Activated T-cell treated with anti-CD3 and anti-CD28 coated beads, Interleukin-2, amount 50 U/mL, for 4 hours (primary cell): ENCODE results near the gene CSNK1A1L. TPM values are rescaled to one million over a fixed set of nuclear protein-coding genes. Genes with fewer than 3 reads are reported as not detected.

Source experiments
- ATAC-seq, 2 donors: fragments of 200-7000 bp; cut with Tn5 transposase; one replicate each; pipeline ENCODE4 v1.10.0; 2021
- DNase-seq: peaks from one replicate; pipeline ENCODE4 v3.0.0-alpha.2; 2020
- H3K27me3 Mint-ChIP-seq: one replicate; pipeline ENCODE4 v1.8.0; 2021; ENCODE audit warnings: low read depth, mixed read lengths
- H3K36me3 Mint-ChIP-seq: one replicate; pipeline ENCODE4 v1.8.0; 2022; ENCODE audit warnings: mixed read lengths; ENCODE audit not compliant: insufficient read depth
- H3K4me1 Mint-ChIP-seq: one replicate; pipeline ENCODE4 v1.8.0; 2021; ENCODE audit warnings: low read depth, mixed read lengths
- H3K4me3 Mint-ChIP-seq: one replicate; pipeline ENCODE4 v1.8.0; 2021; ENCODE audit warnings: mild to moderate bottlenecking, moderate library complexity, mixed read lengths
- H3K9me3 Mint-ChIP-seq: one replicate; pipeline ENCODE4 v1.8.0; 2021; ENCODE audit warnings: mixed read lengths
- total RNA-seq, 3 donors: library from RNA; stranded (reverse); gene quantifications; one replicate each; pipeline ENCODE4 v1.2.1, GENCODE V29; 2021

The CSNK1A1L gene
- total RNA-seq, result not detected

GRCh38 chr13:37105251-37105714 is at the start of gene CSNK1A1L:
CSNK1A1L (minus strand) TSS chr13:37105664; CDS start chr13:37105256, 408 bp downstream.
- no peaks in the 10 kb centered on the region for H3K36me3 Mint-ChIP-seq
- H3K4me1 Mint-ChIP-seq, result no peaks in the 10 kb centered on the region
- peaks cover 16% of the 10 kb centered on the region for H3K27me3 Mint-ChIP-seq
- no peak for DNase-seq
- H3K4me3 Mint-ChIP-seq, result no peak within 1 kb of the TSS
- no peaks in the 10 kb centered on the region for H3K9me3 Mint-ChIP-seq
- ATAC-seq, result no peak

- DNase-seq (no peak), ATAC-seq (no peak)
- H3K4me3 Mint-ChIP-seq, result no peak overlapping the region
- H3K27me3 Mint-ChIP-seq, result no peaks in the 10 kb centered on the region
- H3K4me1 Mint-ChIP-seq, result no peaks in the 10 kb centered on the region
- no peaks in the 10 kb centered on the region for H3K9me3 Mint-ChIP-seq
- no peaks in the 10 kb centered on the region for H3K36me3 Mint-ChIP-seq
Observed at GRCh38 chr13:37149380-37149779, 43.9 kb upstream of the CSNK1A1L start.

GRCh38 chr13:37148501-37148900 is 43.0 kb upstream of the CSNK1A1L start:
- no peaks in the 10 kb centered on the region for H3K9me3 Mint-ChIP-seq
- H3K4me3 Mint-ChIP-seq, result no peak overlapping the region
- H3K4me1 Mint-ChIP-seq, result no peaks in the 10 kb centered on the region
- DNase-seq, result no peak
- no peaks in the 10 kb centered on the region for H3K27me3 Mint-ChIP-seq
- no peak for ATAC-seq
- H3K36me3 Mint-ChIP-seq, result no peaks in the 10 kb centered on the region

- Mint-ChIP-seq H3K36me3 (no peaks in the 10 kb centered on the region), H3K4me3 (no peak overlapping the region), H3K9me3 (no peaks in the 10 kb centered on the region), H3K27me3 (no peaks in the 10 kb centered on the region), H3K4me1 (no peaks in the 10 kb centered on the region)
- DNase-seq (no peak), ATAC-seq (no peak)
Observed at GRCh38 chr13:37144661-37145060, 39.2 kb upstream of the CSNK1A1L start.

- no peaks in the 10 kb centered on the region for H3K27me3 Mint-ChIP-seq
- no peaks in the 10 kb centered on the region for H3K4me1 Mint-ChIP-seq
- H3K36me3 Mint-ChIP-seq, result no peaks in the 10 kb centered on the region
- H3K9me3 Mint-ChIP-seq, result no peaks in the 10 kb centered on the region
- ATAC-seq, result no peak
- DNase-seq, result no peak
- H3K4me3 Mint-ChIP-seq, result no peak overlapping the region
Observed at GRCh38 chr13:37143911-37144310, 38.4 kb upstream of the CSNK1A1L start.

GRCh38 chr13:37142877-37143276 is 37.4 kb upstream of the CSNK1A1L start:
- no peaks in the 10 kb centered on the region for H3K36me3 Mint-ChIP-seq
- ATAC-seq, result no peak
- H3K9me3 Mint-ChIP-seq, result no peaks in the 10 kb centered on the region
- H3K27me3 Mint-ChIP-seq, result no peaks in the 10 kb centered on the region
- H3K4me3 Mint-ChIP-seq, result no peak overlapping the region
- no peaks in the 10 kb centered on the region for H3K4me1 Mint-ChIP-seq
- no peak for DNase-seq

GRCh38 chr13:37141011-37141410 is 35.5 kb upstream of the CSNK1A1L start:
- Mint-ChIP-seq H3K4me3 (no peak overlapping the region), H3K36me3 (no peaks in the 10 kb centered on the region), H3K27me3 (no peaks in the 10 kb centered on the region), H3K9me3 (no peaks in the 10 kb centered on the region), H3K4me1 (no peaks in the 10 kb centered on the region)
- no peak for ATAC-seq
- DNase-seq, result no peak

GRCh38 chr13:37139356-37139755 is 33.9 kb upstream of the CSNK1A1L start:
- DNase-seq, result no peak
- Mint-ChIP-seq H3K9me3 (no peaks in the 10 kb centered on the region), H3K4me3 (no peak overlapping the region), H3K36me3 (no peaks in the 10 kb centered on the region), H3K27me3 (no peaks in the 10 kb centered on the region), H3K4me1 (no peaks in the 10 kb centered on the region)
- ATAC-seq, result no peak

GRCh38 chr13:37138926-37139325 is 33.5 kb upstream of the CSNK1A1L start:
- ATAC-seq (no peak), DNase-seq (no peak)
- Mint-ChIP-seq H3K4me3 (no peak overlapping the region), H3K27me3 (no peaks in the 10 kb centered on the region), H3K4me1 (no peaks in the 10 kb centered on the region), H3K9me3 (no peaks in the 10 kb centered on the region), H3K36me3 (no peaks in the 10 kb centered on the region)

GRCh38 chr13:37138169-37138568 is 32.7 kb upstream of the CSNK1A1L start:
- DNase-seq (no peak), ATAC-seq (no peak)
- Mint-ChIP-seq H3K27me3 (no peaks in the 10 kb centered on the region), H3K36me3 (no peaks in the 10 kb centered on the region), H3K4me3 (no peak overlapping the region), H3K4me1 (no peaks in the 10 kb centered on the region), H3K9me3 (no peaks in the 10 kb centered on the region)

- Mint-ChIP-seq H3K27me3 (no peaks in the 10 kb centered on the region), H3K4me1 (no peaks in the 10 kb centered on the region), H3K36me3 (no peaks in the 10 kb centered on the region), H3K4me3 (no peak overlapping the region), H3K9me3 (peaks cover 3% of the 10 kb centered on the region)
- no peak for ATAC-seq
- no peak for DNase-seq
Observed at GRCh38 chr13:37136633-37137032, 31.2 kb upstream of the CSNK1A1L start.

- Mint-ChIP-seq H3K4me3 (no peak overlapping the region), H3K36me3 (no peaks in the 10 kb centered on the region), H3K4me1 (no peaks in the 10 kb centered on the region), H3K27me3 (no peaks in the 10 kb centered on the region), H3K9me3 (peaks cover 3% of the 10 kb centered on the region)
- ATAC-seq, result no peak
- no peak for DNase-seq
Observed at GRCh38 chr13:37136187-37136586, 30.7 kb upstream of the CSNK1A1L start.

GRCh38 chr13:37134411-37135041 is 29.1 kb upstream of the CSNK1A1L start:
- no peaks in the 10 kb centered on the region for H3K36me3 Mint-ChIP-seq
- H3K9me3 Mint-ChIP-seq, result peaks cover 3% of the 10 kb centered on the region
- no peak overlapping the region for H3K4me3 Mint-ChIP-seq
- ATAC-seq (no peak), DNase-seq (no peak)
- H3K4me1 Mint-ChIP-seq, result no peaks in the 10 kb centered on the region
- H3K27me3 Mint-ChIP-seq, result no peaks in the 10 kb centered on the region

GRCh38 chr13:37132211-37132610 is 26.7 kb upstream of the CSNK1A1L start:
- Mint-ChIP-seq H3K27me3 (no peaks in the 10 kb centered on the region), H3K9me3 (peaks cover 3% of the 10 kb centered on the region), H3K4me3 (no peak overlapping the region), H3K36me3 (no peaks in the 10 kb centered on the region), H3K4me1 (no peaks in the 10 kb centered on the region)
- ATAC-seq (no peak), DNase-seq (no peak)

- Mint-ChIP-seq H3K27me3 (no peaks in the 10 kb centered on the region), H3K9me3 (peaks cover 3% of the 10 kb centered on the region), H3K36me3 (no peaks in the 10 kb centered on the region), H3K4me3 (no peak overlapping the region), H3K4me1 (no peaks in the 10 kb centered on the region)
- DNase-seq, result no peak
- no peak for ATAC-seq
Observed at GRCh38 chr13:37131092-37131491, 25.6 kb upstream of the CSNK1A1L start.
